Neural cell (in vitro differentiated cells): ENCODE data around the gene POFUT1. TPM values are rescaled to one million over a fixed set of nuclear protein-coding genes. Genes with fewer than 3 reads are reported as not detected.

ENCODE experiments used
- H2AFZ ChIP-seq: fragments of 200-600, 300-800 bp; sonication (generic), shearing (Covaris generic); 2 replicates; pipeline ENCODE4 v1.6.0; 2014; ENCODE audit warnings: low read depth, mild to moderate bottlenecking, antibody characterized with exemption, low read length, moderate library complexity
- H3F3A ChIP-seq: fragments of 200-600 bp; shearing (Covaris generic); 2 replicates; pipeline ENCODE4 v1.6.1; 2016; ENCODE audit warnings: mild to moderate bottlenecking, moderate library complexity, mixed read lengths, antibody characterized with exemption, low read length; ENCODE audit not compliant: insufficient read depth, poor library complexity, severe bottlenecking
- H3K27ac ChIP-seq: fragments of 200-600, 300-800 bp; sonication (generic), shearing (Covaris generic); 2 replicates; pipeline ENCODE4 v1.5.1; 2014; ENCODE audit warnings: mild to moderate bottlenecking, low read length, moderate library complexity
- H3K27me3 ChIP-seq: fragments of 300-800, 200-600 bp; sonication (generic), shearing (Covaris generic); 2 replicates; pipeline ENCODE4 v1.6.0; 2014; ENCODE audit warnings: mild to moderate bottlenecking, low read depth, low read length, moderate library complexity; ENCODE audit not compliant: insufficient read depth
- H3K36me3 ChIP-seq: fragments of 300-800, 200-600 bp; sonication (generic), shearing (Covaris generic); 2 replicates; pipeline ENCODE4 v1.5.1; 2014; ENCODE audit warnings: mild to moderate bottlenecking, antibody characterized with exemption, low read length, moderate library complexity; ENCODE audit not compliant: insufficient read depth
- H3K4me2 ChIP-seq: fragments of 300-800, 200-600 bp; sonication (generic), shearing (Covaris generic); 2 replicates; pipeline ENCODE4 v1.6.0; 2014; ENCODE audit warnings: mild to moderate bottlenecking, low read length
- H3K4me3 ChIP-seq: fragments of 300-800, 200-600 bp; sonication (generic), shearing (Covaris generic); 2 replicates; pipeline ENCODE4 v1.5.1; 2014; ENCODE audit warnings: mild to moderate bottlenecking, low read length, moderate library complexity
- H3K79me2 ChIP-seq: fragments of 200-600 bp; shearing (Covaris generic); replicated peaks from 2 replicates; pipeline ENCODE4 v1.6.0; 2014; ENCODE audit warnings: mild to moderate bottlenecking, low read length, moderate library complexity; ENCODE audit not compliant: insufficient read depth
- H3K9ac ChIP-seq: fragments of 300-800, 200-600 bp; sonication (generic), shearing (Covaris generic); 2 replicates; pipeline ENCODE4 v1.6.1; 2016; ENCODE audit warnings: mild to moderate bottlenecking, low read length, mixed read lengths
- H3K9me2 ChIP-seq: fragments of 200-600 bp; shearing (Covaris generic); 2 replicates; pipeline ENCODE4 v1.6.1; 2016; ENCODE audit warnings: mild to moderate bottlenecking, low read length, mixed read lengths; ENCODE audit not compliant: insufficient read depth
- H3K9me3 ChIP-seq: fragments of 200-600, 300-800 bp; sonication (generic), shearing (Covaris generic); 2 replicates; pipeline ENCODE4 v1.6.1; 2016; ENCODE audit warnings: mild to moderate bottlenecking, mixed run types, low read length, moderate library complexity, mixed read lengths
- H4K20me1 ChIP-seq: fragments of 200-600 bp; shearing (Covaris generic); 2 replicates; pipeline ENCODE4 v1.6.1; 2016; ENCODE audit warnings: mild to moderate bottlenecking, mixed run types; ENCODE audit not compliant: insufficient read depth
- CTCF ChIP-seq: fragments of 450-650 bp; IDR thresholded peaks from 2 replicates; pipeline ENCODE4 v1.5.1; 2014; ENCODE audit warnings: antibody characterized with exemption, mild to moderate bottlenecking, moderate library complexity; ENCODE audit not compliant: poor library complexity, severe bottlenecking
- EP300 ChIP-seq: fragments of 450-650 bp; conservative IDR thresholded peaks from 2 replicates; pipeline ENCODE4 v1.6.1; 2014; ENCODE audit warnings: antibody characterized with exemption, mild to moderate bottlenecking, moderate library complexity; ENCODE audit not compliant: poor library complexity, severe bottlenecking
- EZH2 ChIP-seq: fragments of 200-600, 300-800 bp; shearing (Covaris generic), sonication (generic); IDR thresholded peaks from 2 replicates; pipeline ENCODE4 v1.6.1; 2014; ENCODE audit warnings: antibody characterized with exemption, low read length, borderline replicate concordance, mild to moderate bottlenecking; ENCODE audit not compliant: insufficient read depth, poor library complexity, severe bottlenecking
- MXI1 ChIP-seq: fragments of 450-650 bp; conservative IDR thresholded peaks from 2 replicates; pipeline ENCODE4 v1.6.1; 2014; ENCODE audit warnings: antibody characterized with exemption, mild to moderate bottlenecking; ENCODE audit not compliant: poor library complexity, severe bottlenecking
- POLR2AphosphoS5 ChIP-seq: IDR thresholded peaks from 2 replicates; pipeline ENCODE4 v1.6.1; 2012
- RAD21 ChIP-seq: fragments of 450-650 bp; conservative IDR thresholded peaks from 2 replicates; pipeline ENCODE4 v1.6.1; 2014; ENCODE audit warnings: antibody characterized with exemption, mild to moderate bottlenecking, moderate library complexity
- REST ChIP-seq: IDR thresholded peaks from 2 replicates; pipeline ENCODE4 v1.6.1; 2012; ENCODE audit warnings: borderline replicate concordance
- SMC3 ChIP-seq: fragments of 450-650 bp; conservative IDR thresholded peaks from 2 replicates; pipeline ENCODE4 v1.6.1; 2014; ENCODE audit warnings: antibody characterized with exemption, mild to moderate bottlenecking, moderate library complexity; ENCODE audit not compliant: poor library complexity
- TAF1 ChIP-seq: IDR thresholded peaks from 2 replicates; pipeline ENCODE4 v1.6.1; 2012; ENCODE audit warnings: low read depth
- polyA plus RNA-seq: library from polyadenylated mRNA; depleted of rRNA; stranded (reverse); fragments of >200 nt; gene quantifications from 2 replicates; pipeline ENCODE4 v1.2.3, GENCODE V29; 2014

POFUT1 gene
- polyA plus RNA-seq, 1 donor from 2014 or later, result 14.0 TPM

GRCh38 chr20:32165836-32166545 lies 41.7 kb upstream of the POFUT1 start:
- no peak overlapping the region for H3K27ac ChIP-seq
- H3K9me2 ChIP-seq, result no peaks in the 10 kb centered on the region
- H3K27me3 ChIP-seq, result no peaks in the 10 kb centered on the region
- no peaks in the 10 kb centered on the region for H3K79me2 ChIP-seq
- H3F3A ChIP-seq, result no peaks in the 10 kb centered on the region
- H3K4me2 ChIP-seq, result no peak overlapping the region
- no peak for TF ChIP-seq EZH2
- TF ChIP-seq REST, result no peak
- no peak for TF ChIP-seq EP300
- TF ChIP-seq SMC3, result no peak
- no peak for TF ChIP-seq CTCF
- H3K36me3 ChIP-seq, result peaks cover 2% of the 10 kb centered on the region
- no peak overlapping the region for H3K9ac ChIP-seq
- H3K4me3 ChIP-seq, result no peak overlapping the region
- no peaks in the 10 kb centered on the region for H4K20me1 ChIP-seq
- no peaks in the 10 kb centered on the region for H3K9me3 ChIP-seq
- H2AFZ ChIP-seq, result no peak overlapping the region

GRCh38 chr20:32167552-32167951 lies 40.1 kb upstream of the POFUT1 start:
- Histone ChIP-seq H3K9me2 (no peaks in the 10 kb centered on the region), H3K4me2 (no peak overlapping the region), H3K9ac (no peak overlapping the region), H3K27me3 (no peaks in the 10 kb centered on the region), H3K36me3 (no peaks in the 10 kb centered on the region), H3F3A (no peaks in the 10 kb centered on the region), H3K27ac (no peak overlapping the region), H3K9me3 (no peaks in the 10 kb centered on the region), H2AFZ (no peak overlapping the region), H3K79me2 (no peaks in the 10 kb centered on the region), H3K4me3 (no peak overlapping the region), H4K20me1 (no peaks in the 10 kb centered on the region)
- TF ChIP-seq SMC3 (no peak), POLR2AphosphoS5 (no peak), REST (no peak), MXI1 (no peak), CTCF (no peak), EZH2 (no peak), RAD21 (no peak), EP300 (no peak), TAF1 (no peak)
